HG03196 (cell line): ENCODE measurements around the gene HAP1.

Experiments used
- ATAC-seq: cut with Tn5 transposase; IDR thresholded peaks from one replicate; pipeline ENCODE4 v1.9.1; 2021; ENCODE audit not compliant: unreplicated experiment

Gene HAP1

DNA sequence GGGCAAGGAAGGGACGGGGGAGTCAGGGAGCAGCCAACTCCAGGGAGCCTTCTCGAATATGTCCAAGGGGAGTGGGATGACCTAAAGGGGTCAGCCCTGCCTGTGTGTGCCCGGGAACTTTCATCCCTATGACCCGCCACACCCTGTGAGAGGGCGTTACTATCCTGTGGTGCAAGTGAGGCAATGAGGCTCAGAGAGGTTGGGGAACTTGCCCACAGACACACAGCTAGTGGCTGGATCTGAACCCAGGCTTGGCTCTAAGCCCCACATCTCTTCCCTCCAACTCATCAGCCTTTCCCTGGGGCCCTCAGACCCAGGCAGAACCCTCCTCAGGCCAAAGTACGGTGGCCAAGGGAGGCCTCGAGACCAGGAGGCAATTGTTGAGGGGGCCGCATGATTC is 28.9 kb upstream of the HAP1 start:
- no peak for ATAC-seq

DNA sequence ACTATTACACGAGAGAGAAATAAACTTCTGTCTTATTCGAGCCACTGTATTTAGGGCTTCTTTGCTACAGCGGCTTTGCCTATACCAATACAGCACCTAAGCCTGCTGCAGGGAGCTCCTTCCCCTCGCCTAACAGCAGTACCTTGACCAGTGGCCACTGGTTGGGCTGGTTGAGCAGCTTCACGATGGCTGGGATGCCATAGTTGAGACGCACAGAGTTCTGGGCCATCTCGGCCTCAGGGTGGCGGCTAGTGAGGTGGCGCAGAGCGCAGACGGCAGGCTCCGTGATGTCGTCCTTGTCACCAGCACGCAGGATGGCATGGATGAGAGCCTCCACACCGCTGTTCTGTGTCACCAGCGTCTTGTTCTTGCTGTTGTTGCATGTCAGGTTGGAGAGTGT is 28.4 kb upstream of the HAP1 start:
- ATAC-seq, result no peak

DNA sequence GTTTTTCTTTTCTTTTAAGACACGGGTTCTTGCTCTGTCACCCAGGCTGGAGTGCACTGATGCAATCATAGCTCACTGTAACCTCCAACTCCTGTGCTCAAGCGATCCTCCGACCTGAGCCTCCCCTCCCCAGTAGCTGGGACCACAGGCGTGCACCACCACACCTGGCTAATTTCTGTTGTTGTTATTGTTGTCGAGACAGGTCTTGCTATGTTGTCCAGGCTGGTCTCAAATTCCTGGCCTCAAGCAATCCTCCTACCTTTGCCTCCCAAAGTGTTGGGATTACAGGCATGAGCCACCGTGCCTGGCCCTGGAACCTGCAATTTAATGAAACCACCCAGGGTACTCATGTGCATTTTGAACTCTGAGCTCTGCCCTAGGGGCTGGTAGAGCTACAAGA is 27.9 kb upstream of the HAP1 start:
- no peak for ATAC-seq

DNA sequence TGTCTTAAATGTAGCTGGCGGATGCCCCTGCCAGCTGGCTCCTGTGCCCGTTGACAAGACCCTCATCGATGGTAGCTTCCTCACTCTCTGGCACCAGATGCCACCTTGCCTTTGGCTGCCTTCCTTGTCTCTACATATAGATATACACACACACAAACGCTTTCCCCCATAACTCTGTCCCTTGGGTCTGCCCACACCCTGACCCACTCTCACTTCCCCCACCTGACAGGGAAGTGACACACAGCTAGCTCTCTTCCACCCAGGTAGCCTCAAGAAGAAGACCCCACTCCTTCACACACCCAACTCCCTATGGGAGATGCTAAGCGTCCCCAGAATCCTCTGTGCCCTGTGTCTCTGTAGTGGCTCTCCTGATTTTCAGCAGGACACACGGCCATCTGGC is 26.4 kb upstream of the HAP1 start:
- no peak for ATAC-seq

DNA sequence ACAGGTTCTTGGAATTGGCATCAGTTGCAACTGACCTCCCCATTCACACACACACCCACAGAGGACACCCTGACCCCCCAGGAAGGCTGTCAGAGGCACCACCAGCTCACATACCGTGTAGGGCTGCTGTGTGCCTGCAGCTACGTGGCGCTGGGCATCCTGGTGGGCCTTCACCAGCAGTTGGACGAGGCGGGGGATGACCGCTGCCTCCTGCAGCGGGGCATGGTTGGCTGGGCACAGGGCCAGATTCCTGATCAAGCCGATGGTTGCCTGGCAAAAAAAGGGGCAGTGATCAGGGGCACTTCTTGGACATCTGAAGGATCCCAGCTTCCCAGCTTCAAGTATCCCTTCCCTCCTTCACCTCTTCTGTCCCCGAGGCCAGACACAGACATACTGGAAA is 24.2 kb upstream of the HAP1 start:
- ATAC-seq, result no peak

DNA sequence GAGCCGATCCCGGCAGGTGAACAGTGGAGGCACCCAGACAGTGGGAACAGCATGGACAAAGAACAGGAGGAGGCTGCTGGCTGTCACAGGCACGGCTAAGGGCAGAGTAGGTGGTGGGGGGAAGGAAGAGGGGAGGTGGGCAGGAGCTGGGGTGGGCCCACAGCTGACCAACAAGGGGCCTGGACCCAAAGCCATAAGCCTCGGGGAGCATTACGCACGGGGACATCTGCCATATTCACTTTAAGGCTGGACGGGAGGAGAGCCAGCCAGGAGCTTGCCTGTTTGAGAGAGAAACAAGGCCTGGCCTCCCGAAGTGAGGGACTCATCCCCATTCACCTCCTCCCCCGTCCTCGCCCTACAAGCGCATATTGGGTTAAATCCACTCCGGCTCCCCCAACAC is 19.6 kb upstream of the HAP1 start:
- no peak for ATAC-seq

DNA sequence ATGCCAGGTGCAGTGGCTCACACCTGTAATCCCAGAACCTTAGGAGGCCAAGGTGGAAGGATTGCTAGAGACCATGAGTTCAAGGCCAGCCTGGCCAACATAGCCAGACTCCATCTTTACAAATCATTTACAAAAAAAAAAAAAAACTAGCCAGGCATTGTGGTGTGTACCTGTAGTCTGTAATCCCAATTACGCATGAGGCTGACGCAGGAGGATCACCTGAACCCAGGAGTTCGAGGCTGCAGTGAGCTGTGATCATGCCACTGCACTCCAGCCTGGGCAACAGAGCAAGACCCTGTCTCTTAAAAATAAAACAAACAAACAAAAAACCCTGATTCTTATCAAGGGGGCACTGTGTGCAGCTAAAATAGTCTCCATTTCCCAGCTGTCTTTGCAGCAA is 16.8 kb upstream of the HAP1 start:
- no peak for ATAC-seq

DNA sequence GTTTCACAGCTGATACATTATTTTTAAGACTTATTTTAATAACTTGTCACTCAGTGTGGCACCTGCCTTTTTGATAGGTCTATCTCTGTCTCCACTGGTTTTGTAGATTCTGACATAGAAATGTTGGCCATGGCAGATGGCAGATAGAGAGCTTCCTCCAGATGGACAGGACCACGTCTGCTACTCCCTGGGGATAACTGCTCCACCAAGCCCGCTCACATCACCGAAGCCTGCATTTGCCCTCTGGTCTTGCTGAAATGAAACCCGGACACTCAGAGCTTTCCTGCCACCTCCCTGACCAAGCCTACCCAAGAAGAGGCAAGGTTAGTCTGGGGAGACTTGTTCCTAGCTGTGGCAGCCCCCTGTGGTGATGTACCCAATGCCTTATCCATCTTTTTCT is 16.4 kb upstream of the HAP1 start:
- ATAC-seq, result no peak

DNA sequence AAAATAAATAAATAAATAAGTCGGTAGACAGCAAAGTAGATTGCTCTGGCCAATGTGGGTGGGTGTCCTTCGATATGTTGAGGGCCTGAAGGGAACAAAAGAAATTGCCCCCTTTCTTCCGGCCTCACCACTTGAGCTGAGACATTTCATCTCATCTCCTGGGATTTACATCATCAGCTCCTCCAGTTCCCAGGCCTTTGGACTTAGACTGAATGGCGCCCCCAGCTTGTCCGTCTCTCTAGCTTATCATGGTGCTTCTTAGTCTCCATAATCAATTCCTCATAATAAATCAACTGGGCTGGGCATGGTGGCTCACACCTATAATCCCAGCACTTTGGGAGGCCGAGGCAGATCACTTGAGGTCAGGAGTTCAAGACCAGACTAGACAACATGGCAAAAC is 13.8 kb upstream of the HAP1 start:
- no peak for ATAC-seq

DNA sequence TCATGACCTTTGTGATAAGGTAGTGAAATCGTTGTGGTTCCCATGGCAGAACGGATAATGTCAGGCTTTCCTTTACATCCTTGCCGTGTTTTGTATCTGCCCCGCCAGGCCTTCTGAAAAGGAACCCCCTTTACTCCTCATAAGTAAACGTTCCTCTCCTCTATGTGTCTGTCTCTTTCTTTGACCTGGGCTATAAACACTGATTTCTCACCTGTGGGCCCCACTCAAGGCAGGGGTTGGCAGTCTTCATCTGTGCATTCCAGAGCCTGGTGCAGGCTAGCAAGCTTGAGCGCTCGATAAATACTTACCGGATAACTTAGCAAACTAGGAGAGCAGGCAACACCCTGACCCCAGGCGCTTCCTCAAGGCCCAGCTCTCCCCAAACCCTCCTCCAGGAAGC is 7.3 kb upstream of the HAP1 start:
- no peak for ATAC-seq

DNA sequence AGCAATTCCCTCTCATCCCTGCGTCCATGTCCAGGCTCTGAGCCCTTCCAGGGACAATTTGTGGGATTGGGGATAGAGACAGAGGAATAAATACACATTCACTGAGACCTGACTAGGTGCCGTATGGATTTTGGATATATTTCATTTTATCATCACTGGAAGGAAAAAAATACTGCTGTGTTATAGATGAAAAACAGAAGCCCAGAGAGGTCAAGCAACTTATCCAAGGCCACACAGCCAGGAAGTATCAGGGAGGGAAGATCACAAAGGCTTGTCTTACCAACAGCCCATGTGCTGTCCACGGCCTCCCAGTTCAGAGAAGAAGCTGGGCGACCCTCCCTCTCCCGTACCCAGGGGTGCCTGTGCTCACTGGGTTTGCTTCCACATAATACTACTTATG is 6.1 kb upstream of the HAP1 start:
- ATAC-seq, result no peak

DNA sequence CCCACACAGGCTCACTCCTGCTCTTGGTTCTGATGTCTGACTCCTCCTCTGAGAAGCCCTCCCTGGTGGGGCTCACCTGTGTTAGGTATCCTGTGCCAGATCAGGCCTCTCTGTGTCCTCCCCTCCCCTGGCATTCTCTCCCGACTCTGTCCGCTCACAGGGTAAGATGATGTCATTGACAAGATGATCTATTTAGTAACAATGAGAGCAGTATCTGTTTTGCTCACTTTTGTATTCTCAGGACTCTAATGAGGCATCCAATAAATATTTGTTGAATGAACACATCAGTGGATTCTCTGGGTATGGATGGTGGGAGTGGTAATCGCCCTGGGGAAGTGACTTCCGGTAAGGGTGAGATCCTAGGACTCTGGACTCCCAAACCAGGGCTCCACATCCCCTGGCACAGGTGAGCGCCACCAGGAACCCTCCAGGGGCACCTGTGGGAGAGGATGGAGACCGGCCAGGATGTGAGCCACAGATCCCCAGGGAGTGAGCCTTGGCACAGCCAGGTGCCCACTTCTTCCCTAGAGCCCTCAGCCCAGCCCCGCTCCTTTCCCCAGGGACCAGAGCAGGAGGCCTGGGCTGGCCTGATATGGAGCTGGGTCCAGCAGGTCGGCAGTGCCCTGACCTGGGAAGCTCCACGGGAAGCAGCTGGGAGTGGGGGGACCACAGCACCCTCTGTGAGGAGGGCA is 5.4 kb upstream of the HAP1 start:
- ATAC-seq, result no peak

DNA sequence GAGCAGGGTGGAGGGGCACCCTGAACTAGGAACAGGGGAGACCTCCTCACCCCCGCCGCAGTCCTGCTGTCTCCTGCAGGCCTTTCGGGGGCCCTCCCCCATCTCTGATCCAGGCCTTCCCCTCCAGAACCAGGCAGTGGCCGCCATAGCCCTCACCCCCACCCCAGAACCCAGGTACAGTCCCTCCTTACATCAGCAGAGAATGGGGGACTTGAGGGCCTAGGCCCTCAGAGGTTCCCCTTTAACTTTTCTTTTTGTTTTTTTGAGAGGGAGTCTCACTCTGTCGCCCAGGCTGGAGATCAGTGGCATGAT is 4.3 kb upstream of the HAP1 start:
- ATAC-seq, result no peak

DNA sequence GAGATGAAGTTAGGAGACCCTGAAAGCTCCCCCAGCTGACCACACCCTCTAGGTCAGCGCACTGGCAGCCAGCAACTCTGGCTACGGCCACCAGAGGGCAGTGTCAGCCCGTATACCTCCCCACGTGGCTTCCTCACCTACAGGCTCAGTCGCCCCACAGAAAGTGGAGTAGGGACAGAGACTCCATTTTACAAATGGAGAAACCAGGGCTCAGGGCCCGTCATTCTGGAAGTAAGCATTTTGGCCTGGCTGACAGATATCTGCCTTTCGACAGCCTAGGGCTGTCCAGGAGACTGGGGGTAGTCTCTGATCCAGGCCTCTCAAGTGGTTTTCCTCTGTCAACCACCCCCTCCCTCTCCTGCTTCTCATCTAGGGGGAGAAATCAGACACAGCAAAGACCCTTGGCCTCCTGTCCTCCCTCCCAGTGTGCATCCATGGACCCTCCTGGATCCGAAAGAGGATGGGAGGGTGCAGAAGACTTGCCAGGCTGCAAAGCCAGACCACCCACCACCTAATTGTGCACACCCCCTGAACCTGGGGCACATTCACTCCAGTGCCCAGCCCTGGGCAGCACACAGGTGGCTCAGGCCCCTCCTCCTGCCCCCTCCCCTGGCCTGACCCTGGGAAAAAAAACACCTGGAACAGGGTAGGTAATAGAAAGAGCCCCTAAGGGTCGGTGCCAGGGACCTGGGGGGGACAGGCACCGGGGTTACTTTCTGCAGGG is 3.8 kb upstream of the HAP1 start:
- ATAC-seq, result no peak

DNA sequence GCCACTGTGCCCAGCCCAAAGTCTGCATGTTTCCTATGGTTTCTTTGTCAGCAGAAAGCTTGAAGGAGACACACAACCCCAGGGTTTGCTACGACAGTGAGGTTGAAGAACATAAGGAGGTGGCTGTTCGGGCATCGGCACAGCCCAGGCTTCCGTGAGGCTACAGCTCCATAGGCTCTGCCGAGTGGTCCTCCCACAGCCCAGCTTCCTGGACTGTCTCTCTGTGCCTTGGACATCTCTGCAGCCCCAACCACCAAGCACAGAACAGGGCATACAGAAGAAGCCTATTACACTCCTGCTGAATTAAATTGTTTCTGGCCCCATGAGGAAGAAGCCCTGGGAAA is 3.2 kb upstream of the HAP1 start:
- no peak for ATAC-seq

DNA sequence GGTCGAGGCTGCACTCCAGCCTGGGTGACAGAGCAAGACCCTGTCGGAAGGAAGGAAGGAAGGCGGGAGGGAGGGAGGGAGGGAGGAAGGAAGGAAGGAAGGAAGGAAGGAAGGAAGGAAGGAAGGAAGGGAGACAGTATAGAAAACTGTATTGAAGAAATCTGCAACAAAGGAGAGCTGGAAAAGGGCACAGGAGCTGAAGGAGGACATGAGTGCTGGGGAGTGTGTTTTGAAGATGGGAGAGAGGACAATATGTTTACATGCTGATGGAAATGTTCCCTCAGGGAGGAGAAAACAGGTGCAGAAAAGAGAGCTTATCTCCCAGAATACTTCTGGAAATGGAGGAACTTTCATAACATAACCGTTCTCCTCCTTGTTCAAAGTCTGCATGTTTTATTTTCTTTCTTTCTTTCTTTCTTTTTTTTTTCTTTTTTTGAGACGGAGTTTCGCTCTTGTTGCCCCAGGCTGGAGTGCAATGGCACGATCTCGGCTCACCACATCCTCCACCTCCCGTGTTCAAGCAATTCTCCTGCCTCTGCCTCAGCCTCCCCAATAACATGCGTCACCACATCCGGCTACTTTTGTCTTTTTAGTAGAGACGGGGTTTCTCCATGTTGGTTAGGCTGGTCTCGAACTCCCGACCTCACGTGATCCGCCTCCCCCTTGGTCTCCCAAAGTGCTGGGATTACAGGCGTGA is 2.7 kb upstream of the HAP1 start:
- ATAC-seq, result no peak

DNA sequence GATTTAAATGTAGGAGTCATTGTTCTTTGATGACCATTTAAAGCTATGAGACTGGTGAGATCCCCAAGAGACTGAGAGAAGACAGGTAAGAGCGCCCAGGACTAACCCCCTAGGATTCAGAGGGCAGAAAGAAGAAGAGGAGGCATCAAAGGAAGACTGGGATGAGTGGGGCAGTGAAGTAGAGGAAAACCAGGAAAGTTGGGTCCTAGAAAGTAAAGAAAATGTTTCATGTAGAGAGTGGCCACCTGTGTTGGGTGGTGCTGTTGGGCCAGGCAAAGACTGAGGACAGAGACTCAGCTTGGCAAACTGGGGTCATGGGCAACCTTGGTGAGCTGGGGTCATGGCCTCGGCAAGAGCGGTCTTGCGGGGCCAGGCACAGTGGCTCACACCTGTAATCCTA is 1.3 kb upstream of the HAP1 start:
- ATAC-seq, result no peak

DNA sequence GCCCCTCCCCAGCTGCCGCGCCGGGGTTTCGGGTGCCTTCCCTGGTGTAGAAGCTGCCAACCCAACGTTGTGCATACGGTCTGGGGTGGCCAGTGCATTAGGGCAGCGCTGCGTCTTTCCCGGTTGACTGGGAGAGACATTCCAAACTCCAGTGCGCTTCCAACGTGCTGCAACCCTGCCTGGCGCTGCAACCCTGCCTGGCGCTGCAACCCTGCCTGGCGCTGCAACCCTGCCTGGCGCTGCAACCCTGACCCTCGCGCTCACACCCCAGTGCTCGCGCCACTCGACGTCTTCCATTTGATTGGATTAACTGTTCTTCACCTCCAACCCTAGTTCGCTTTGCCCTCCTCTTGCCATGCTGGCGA is 488 bp upstream of the HAP1 start:
- ATAC-seq, result no peak

DNA sequence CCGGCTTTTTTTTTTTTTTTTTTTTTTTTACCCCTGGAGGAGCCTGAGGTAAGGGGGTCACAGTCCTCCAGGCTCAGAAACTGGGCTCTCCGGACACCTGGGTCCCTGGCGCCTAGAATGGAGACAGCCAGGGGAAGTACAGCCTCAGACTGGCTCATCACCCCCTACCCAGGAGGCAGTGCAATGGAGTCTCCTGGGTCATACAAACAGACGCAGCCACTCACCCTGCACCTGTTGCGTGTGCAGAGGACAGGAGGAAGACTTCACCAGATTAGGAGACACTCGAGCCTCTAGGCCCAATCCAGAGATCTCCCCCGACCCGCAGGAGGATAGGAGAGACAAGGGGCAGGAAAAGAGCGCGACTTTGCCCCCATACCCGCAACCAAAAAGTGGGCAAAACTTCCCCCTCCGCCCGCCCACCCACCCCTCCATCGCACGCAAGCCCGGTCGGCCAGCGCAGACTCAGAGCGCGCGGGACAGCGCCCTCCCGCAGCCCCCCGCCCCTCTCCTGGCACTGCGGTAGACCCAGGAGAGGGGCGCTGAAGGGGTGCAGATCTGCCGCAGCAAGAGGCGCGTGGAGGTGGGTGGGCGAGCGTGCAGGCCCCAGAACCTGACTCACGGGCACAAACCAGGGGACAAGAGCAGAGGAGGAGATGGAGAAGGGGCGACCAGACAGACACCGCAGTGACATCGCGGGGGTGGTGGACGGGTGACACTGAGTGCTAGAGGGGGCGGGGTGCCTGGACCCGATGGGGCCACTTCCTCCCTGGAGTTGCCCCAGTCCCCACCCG is 900 bp downstream of the HAP1 start:
- no peak for ATAC-seq

DNA sequence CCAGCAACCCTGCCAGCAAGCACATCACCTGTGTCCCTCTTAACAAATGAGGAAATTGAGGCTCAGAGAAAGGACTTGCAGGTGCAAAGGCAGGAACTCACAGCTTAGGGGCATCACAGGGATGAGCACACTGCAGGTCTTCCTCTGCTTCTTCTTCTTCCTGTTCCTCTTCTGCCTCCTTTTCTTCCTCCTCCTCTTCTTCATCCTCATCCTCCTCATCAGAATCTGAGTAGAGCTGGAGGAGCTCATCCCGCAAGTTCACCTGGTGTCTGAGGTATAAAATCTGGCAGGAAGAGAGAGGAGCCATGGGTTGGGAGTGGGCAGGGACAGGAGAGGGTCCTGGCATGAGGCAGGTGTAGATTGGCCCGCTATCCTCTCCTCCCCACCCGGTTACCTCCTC is 2.6 kb downstream of the HAP1 start:
- no peak for ATAC-seq

DNA sequence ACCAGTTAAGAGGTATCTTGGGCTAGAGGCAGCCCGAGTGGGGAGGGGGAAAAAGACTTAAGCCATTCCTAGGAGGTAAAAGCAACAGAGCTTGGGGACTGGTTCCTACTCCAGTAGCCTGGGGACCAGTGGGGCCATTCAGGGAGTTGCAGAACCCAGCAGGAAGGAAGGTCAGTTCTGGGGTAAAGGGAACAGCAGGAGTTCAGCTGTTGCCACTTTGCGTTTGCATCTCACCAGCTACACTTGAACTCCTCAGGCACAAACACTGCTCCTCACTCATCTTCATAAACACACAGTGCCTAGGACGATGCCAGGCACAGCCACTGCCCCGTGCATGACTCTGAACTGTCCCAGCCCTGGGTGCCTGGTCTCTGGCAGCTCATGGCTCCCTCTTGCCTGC is 4.0 kb downstream of the HAP1 start:
- ATAC-seq, result no peak

DNA sequence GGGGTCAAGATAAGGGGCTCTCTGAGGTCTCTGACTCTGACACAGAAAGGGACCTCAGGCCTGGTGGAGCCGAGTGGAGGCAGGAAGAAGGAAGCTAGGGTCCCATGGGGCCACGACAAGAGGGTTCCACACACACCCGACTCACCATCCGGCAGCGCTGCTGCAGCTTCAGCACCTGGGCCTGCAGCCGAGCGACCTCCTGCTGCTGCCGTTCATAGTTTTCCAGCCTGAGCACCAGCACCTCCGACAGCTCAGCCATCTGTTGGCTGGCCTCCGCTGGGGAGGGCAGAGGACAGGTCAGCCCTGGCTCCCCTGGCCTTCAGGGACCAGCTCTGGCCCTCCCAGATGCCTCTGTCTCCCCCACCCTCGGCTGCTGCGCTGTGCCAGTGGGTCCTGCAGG is 6.4 kb downstream of the HAP1 start:
- ATAC-seq, result no peak
